Measurements from ENCODE around the gene AOC3. TPM values are rescaled to one million over a fixed set of nuclear protein-coding genes. Genes with fewer than 3 reads are reported as not detected.

The AOC3 gene
- total RNA-seq, 4 donors from 2014 or later: 120 to 591 (median 262) TPM

DNA sequence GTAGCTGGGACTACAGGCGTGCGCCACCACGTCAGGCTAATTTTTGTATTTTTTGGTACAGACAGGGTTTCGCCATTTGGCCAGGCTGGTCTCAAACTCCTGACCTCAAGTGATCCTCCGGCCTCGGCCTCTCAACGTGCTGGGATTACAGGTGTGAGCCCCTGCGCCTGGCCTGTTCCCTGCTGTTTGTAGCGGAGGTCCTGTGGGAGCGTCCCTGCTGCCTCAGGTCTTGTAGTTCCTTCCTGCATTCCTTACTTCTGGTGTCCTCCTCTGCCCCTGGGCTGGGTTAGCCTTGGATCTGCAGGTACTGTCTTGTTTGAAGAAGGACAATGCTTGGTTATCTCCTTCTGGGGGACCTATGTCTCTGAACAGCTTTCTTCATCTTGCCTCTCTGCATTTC, 26.0 kb downstream of the AOC3 start:
- TF ChIP-seq, protein P1, sequence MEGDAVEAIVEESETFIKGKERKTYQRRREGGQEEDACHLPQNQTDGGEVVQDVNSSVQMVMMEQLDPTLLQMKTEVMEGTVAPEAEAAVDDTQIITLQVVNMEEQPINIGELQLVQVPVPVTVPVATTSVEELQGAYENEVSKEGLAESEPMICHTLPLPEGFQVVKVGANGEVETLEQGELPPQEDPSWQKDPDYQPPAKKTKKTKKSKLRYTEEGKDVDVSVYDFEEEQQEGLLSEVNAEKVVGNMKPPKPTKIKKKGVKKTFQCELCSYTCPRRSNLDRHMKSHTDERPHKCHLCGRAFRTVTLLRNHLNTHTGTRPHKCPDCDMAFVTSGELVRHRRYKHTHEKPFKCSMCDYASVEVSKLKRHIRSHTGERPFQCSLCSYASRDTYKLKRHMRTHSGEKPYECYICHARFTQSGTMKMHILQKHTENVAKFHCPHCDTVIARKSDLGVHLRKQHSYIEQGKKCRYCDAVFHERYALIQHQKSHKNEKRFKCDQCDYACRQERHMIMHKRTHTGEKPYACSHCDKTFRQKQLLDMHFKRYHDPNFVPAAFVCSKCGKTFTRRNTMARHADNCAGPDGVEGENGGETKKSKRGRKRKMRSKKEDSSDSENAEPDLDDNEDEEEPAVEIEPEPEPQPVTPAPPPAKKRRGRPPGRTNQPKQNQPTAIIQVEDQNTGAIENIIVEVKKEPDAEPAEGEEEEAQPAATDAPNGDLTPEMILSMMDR (IDR thresholded peaks at IDR 0.05; ENCODE audit: low read depth): no peak

DNA sequence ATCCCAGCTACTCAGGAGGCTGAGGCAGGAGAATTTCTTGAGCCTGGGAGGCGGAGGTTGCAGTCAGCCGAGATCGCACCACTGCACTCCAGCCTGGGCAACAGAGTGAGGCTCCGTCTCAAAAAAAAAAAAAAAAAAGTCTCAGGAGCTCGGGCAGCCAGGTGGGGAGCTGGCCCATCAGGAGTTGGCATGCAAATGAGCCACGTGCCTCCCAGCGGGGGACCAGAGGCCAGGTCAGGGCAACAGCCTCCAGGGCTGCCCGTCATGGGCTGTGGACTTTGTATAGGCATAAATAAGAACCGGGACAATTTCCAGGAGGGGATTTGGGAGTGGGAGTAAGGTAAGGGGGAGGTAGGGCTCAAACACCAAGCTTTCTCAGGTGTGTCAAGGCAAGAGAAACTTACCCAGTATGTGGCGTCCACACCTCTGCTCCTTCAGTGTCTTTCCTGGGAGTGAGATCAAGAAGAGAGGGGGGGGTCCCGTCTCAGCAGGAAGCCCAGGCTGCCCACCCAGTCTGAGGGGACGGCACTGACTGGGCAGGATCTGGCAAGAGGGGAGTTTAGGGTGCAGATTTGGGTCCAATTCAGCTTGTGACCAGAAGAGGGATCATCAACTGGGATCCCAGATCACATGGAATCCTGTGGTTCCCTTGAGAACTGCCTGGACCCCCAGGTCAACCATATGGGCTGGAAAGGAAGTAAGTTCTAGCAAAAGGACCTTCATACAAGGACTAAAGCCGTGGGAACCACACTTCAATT, 27.3 kb downstream of the AOC3 start:
- TF ChIP-seq, protein P1 (IDR thresholded peaks at IDR 0.05; ENCODE audit: low read depth): no peak

DNA sequence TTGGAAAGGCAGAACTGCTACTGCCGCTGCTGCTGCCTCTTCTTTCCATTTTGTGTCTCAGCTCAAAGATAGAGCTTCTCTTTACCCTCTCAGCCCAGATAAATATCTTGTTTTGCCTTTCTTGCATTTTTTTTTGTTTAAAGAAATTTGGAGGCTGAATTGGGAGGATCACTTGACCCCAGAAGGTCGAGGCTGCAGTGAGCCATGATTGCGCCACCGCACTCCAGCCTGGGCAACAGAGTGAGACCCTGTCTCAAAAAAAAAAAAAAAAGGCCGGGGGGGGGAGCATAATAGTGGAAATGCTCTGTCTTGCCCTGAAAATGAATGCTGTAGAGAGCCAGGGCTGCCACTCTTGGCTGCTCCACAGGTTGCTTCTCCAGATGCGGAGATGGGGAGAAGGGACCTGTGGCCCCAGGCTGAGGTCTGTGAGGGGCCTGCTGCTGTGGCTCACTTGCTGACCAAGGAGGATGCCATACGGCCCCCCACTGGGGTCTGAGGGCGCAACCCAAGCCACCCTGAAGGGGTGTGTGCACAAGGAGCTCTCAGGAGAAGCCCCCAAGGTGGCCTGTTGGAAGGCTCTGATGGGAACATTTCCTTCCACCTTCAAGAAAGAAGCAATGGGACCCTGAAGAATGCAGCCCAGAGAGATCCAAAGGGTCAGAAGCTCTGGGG, 28.1 kb downstream of the AOC3 start:
- TF ChIP-seq, protein P1 (IDR thresholded peaks at IDR 0.05; ENCODE audit: low read depth): no peak

DNA sequence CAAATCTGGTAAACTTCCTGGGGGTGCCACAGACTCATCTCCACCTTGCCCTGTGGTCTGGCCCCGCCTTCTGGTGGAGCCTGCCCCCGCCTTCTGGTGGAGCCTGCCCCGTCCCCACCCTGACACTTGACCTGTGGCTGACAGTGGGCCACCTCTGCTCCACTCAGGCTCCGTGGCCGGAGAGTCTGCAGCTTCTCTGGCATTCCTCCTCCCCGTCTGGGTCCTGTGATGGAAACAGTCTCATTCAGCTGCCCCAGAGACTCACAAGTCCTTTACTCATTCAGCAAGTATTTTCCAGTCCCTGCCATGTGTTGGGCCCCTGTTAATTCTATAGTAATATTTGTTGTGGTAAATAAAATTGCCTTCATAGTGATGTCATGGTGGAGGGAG, 28.6 kb downstream of the AOC3 start:
- TF ChIP-seq, protein P1 (IDR thresholded peaks at IDR 0.05; ENCODE audit: low read depth): no peak

DNA sequence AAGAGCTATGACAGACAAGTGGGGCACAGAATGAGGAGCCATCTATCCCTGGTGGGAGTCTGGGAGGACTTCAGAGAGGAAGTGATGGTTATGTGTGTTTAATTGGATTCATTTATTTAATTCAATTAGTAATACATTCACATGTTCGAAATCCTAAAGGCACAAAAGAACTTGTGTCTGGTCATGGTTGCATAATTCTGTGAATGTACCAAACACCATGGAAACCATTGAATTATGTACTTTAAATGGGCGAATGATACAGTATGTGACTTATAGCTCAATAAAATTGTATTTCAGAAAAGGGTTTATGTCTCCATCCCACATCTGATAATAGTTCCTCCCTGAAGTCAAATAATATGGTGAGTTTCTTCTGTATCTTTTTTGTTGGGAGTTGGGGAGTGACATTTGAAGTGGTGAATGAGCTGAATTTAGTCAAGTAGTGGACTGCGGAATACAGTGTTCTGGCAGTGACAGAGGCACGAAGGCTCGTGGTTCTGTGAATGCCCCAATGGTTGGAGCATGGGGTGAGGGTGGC, 29.8 kb downstream of the AOC3 start:
- TF ChIP-seq, protein P1 (IDR thresholded peaks at IDR 0.05; ENCODE audit: low read depth): no peak

DNA sequence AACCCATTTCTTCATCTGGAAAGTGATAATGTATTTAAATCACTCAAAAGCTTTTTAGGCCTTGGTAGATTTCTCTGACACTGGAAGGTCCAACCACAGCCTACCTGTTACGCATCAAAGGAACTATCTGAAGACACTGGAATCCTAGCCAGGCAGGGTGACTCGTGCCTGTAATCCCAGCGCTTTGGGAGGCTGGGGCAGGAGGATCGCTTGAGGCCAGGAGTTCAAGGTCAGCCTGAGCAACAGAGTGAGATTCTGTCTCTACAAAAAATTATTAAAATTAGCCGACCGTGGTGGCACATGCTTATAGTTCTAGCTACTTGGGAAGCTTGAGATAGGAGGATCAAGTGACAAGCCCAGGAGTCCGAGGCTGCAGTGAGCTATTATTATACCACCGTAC, 31.2 kb downstream of the AOC3 start:
- TF ChIP-seq, protein P1 (IDR thresholded peaks at IDR 0.05; ENCODE audit: low read depth): no peak

DNA sequence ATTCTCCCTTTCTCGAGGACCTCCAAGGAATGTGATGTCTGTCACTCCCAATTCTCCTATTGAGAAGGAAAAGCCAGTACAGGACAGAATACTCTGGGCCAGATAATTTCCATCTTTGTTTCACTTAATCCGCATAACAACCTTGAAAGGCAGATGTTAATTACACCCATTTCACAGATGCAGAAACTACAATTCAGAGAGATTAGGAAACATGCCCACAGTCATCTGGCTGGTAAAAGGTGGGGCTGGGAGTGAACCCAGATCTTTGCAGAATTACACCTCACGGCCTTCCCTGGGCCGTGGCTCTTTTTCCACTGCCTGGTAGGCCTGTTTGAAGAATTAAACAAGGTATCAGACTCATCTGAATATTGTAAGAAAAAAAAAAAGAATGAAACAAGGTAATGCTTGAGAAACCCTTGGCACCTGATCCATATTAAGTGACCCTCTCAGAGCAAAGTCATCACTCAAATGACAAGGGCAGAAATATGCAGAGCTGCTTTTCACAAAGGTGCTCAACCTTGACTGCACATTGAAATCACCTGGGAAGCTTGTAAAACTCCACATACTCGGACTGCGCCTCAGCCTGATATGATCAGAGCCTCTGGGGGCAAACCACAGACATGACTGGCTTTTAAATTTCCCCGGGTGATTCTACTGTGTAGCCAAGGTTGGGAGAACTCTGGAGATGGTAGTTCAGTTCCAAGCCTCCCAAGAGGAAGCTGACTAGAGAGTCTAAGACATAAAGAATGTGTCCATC, 33.0 kb downstream of the AOC3 start:
- TF ChIP-seq, protein P1 (IDR thresholded peaks at IDR 0.05; ENCODE audit: low read depth): no peak

All from subcutaneous adipose tissue (tissue), 4 donors.